GM19438 (cell line): Measurements from ENCODE around the gene DYNLT1.
"Not testable (repeated sequence)": the region's sequence is repeated elsewhere in the genome, so short reads cannot be mapped to it uniquely, and the experiment has no call there.

Experiments
- ATAC-seq: cut with Tn5 transposase; IDR thresholded peaks from one replicate; pipeline ENCODE4 v1.9.1; 2021; ENCODE audit warnings: low read depth; ENCODE audit not compliant: unreplicated experiment

Gene DYNLT1

GRCh38 chr6:158606011-158606410 lies 38.5 kb downstream of the DYNLT1 start:
- ATAC-seq = not testable (repeated sequence)

- no peak for ATAC-seq
These were observed 39.2 kb downstream of the DYNLT1 start for GRCh38 chr6:158605266-158605878.

GRCh38 chr6:158604048-158604406 lies 40.5 kb downstream of the DYNLT1 start:
- ATAC-seq = no peak

- ATAC-seq = no peak
These were observed 41.1 kb downstream of the DYNLT1 start for GRCh38 chr6:158603261-158604047.

- no peak for ATAC-seq
These were observed 44.9 kb downstream of the DYNLT1 start for GRCh38 chr6:158599635-158600034.

- ATAC-seq = no peak
These were observed 47.0 kb downstream of the DYNLT1 start for GRCh38 chr6:158597565-158597964.

GRCh38 chr6:158596861-158597260 lies 47.7 kb downstream of the DYNLT1 start:
- ATAC-seq = no peak

- ATAC-seq = no peak
These were observed 49.3 kb downstream of the DYNLT1 start for GRCh38 chr6:158595223-158595622.

GRCh38 chr6:158593670-158594069 lies 50.9 kb downstream of the DYNLT1 start:
- no peak for ATAC-seq

GRCh38 chr6:158591810-158592209 lies 52.7 kb downstream of the DYNLT1 start:
- no peak for ATAC-seq

- no peak for ATAC-seq
These were observed 53.3 kb downstream of the DYNLT1 start for GRCh38 chr6:158591134-158591809.

GRCh38 chr6:158589366-158589765 lies 55.2 kb downstream of the DYNLT1 start:
- no peak for ATAC-seq

- ATAC-seq = no peak
These were observed 57.9 kb downstream of the DYNLT1 start for GRCh38 chr6:158586652-158587051.
